Myocyte (in vitro differentiated cells): Measurements from ENCODE around the gene DEPDC1. TPM values are rescaled to one million over a fixed set of nuclear protein-coding genes. Genes with fewer than 3 reads are reported as not detected.
"Not testable (repeated sequence)": the region's sequence is repeated elsewhere in the genome, so short reads cannot be mapped to it uniquely, and the experiment has no call there.

Source experiments
- DNase-seq: peaks from one replicate; pipeline ENCODE4 v3.0.0-alpha.2; 2012; ENCODE audit warnings: low read depth
- total RNA-seq: library from RNA; depleted of rRNA; stranded (reverse); fragments of >200 nt; gene quantifications from 2 replicates; pipeline ENCODE4 v1.2.3, GENCODE V29; 2014

Gene DEPDC1
- total RNA-seq, 1 donor from 2014 or later = 1.6 TPM

DNA sequence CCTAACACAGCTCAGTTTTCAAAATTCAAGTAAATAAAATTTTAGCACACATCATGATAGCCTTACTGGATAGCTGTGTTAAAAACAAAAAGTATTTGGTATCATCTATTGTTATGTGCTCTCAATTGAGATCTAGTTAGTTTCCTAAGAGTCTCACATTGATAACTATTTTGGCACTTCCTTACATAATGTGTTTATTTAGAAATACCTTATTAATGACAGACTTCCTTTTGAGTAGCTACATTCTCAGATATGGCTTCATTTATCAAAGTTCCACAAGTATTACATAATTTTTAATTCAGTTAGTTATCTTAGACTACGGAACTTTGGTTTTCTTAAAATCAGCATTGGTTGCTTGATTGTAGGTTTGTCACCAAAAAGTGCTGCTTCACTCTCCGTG lies 20.3 kb downstream of the DEPDC1 start:
- not testable (repeated sequence) for DNase-seq

DNA sequence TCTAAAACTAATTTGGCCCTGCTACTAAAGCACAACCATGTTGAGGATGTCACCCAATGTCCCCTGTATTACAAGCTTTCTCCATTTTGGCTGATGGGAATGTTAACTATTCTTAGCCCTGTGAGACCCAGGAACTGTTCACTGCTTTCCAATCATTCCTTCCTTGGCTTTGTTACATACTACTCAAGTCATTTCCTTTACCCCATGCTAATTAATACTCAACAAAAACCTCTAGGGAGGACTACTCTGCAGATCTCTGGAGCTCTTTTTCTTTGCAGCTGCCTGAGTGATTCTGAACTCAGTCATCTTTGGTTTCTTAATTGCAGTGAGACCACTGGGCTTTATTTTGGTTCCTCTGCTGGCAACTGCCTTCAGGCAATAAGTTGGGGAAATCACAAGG lies 23.8 kb downstream of the DEPDC1 start:
- DNase-seq = no peak

GRCh38 chr1:68470388-68470970 lies 26.4 kb downstream of the DEPDC1 start:
- peak; percentile 40 for DNase-seq

GRCh38 chr1:68464891-68465290 lies 32.0 kb downstream of the DEPDC1 start:
- DNase-seq = no peak

DNA sequence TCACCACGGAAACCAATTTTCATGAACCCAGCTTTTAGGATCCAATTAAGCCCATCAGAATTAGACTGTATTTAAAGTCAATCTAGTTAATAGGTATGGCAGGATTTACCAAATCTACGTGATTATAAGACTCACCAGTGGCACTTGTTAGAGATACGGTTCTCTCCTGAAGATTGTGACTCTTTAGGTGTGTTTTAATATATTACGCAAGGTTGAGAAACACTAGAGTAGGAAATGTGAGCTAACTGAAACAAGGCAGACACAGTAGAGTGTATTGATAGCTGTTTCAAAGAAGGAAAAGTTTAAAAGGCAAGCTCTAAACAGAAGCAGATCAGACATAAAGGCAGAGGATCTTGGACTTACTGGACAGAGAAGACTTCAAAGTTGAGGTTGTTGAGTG lies 35.9 kb downstream of the DEPDC1 start:
- DNase-seq = no peak

- peak; percentile 39 for DNase-seq
Measured at GRCh38 chr1:68459796-68460195, 37.1 kb downstream of the DEPDC1 start.

DNA sequence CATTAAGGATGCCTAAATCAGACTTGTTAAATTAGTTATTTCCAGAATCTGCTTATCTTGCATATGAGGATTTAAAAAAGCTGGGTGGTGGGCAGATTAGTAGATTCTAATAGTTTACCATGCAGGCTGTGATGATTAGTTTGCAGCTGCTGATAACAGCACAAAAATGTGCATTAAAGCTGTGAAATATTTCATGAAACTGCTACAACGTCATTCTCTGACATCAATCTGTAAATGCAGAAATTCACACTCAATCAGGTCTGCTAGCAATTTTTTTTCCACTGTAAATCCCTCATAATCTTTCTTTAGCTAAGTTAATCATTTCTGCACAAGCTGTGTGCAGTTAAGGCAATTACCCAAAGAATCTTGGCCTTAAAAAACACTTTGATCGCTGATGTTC lies 37.8 kb downstream of the DEPDC1 start:
- no peak for DNase-seq

GRCh38 chr1:68456202-68456601 lies 40.7 kb downstream of the DEPDC1 start:
- DNase-seq = no peak

DNA sequence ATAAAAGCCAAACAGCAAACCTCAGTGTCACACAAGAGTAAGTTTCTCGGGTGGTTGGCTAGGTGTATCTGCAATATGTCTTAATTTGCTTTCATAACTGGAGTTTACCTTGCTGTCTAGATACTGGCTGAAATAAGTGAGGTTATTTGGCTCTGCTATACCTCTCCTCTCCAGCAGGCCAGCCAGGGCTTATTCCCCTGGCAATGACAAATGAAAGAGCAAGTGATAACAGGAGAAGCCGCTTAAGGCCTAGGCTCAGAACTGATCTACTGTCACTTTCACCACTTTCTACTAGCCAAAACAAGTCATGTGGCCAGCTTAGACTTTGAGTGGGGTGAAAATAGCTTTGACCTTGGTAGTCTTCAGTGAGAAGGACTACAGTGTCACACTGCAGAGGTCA lies 42.3 kb downstream of the DEPDC1 start:
- DNase-seq = no peak

GRCh38 chr1:68453060-68453670 lies 43.7 kb downstream of the DEPDC1 start:
- DNase-seq = no peak

DNA sequence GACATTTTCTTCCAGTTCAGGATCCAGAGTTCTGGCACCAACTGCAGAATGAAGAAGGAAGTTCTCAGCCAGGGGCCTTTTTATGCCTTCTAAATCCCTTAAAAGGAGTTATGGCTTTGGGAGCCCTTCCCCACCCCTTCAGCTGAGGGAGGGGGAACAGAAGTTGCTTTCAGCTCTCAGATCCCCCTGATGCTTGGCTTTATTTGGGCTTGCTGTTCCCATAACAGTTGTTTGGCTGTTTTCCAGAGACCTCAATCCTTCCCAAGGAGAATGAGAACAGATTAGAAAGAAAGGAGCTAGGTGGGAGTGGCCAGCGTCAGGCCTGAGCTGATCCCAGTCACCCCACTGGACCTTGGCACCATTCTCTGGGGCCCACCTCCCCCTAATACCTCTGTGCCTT lies 47.0 kb downstream of the DEPDC1 start, which contains the start of gene RPE65:
Gene RPE65 (minus strand): TSS at position 54 of the 400 bp plus-strand sequence. CDS start 49 bp downstream, at position 5.
- peak; percentile 81 for DNase-seq

- no peak for DNase-seq
Measured at GRCh38 chr1:68448365-68448764, 48.5 kb downstream of the DEPDC1 start.

- no peak for DNase-seq
Measured at GRCh38 chr1:68445709-68446108, 51.2 kb downstream of the DEPDC1 start.

- peak; percentile 67 for DNase-seq
Measured at GRCh38 chr1:68442822-68443556, 53.9 kb downstream of the DEPDC1 start.

DNA sequence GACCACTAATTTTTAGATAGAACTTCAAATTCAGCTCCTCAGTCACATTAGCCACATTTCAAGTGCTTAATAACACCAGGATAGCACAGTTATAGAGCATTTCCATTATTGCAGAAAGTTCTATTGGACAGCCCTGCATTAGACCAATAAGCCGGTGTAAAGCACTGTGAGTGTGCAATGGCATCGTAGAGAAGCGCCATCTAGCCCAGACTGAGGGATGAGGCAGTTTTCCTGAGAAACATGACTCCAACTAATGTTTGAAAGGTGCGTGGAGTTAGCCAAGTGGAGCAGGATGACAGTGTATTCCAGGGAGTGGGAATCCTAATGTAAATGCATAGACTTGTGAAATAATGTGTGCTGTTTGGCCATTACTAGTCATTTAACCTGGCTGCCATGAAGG lies 54.9 kb downstream of the DEPDC1 start:
- peak; percentile 6 for DNase-seq

- no peak for DNase-seq
Measured at GRCh38 chr1:68438310-68438709, 58.6 kb downstream of the DEPDC1 start.

- no peak for DNase-seq
Measured at GRCh38 chr1:68433395-68433794, 63.5 kb downstream of the DEPDC1 start.

- DNase-seq = no peak
Measured at GRCh38 chr1:68431076-68431475, 65.8 kb downstream of the DEPDC1 start.

DNA sequence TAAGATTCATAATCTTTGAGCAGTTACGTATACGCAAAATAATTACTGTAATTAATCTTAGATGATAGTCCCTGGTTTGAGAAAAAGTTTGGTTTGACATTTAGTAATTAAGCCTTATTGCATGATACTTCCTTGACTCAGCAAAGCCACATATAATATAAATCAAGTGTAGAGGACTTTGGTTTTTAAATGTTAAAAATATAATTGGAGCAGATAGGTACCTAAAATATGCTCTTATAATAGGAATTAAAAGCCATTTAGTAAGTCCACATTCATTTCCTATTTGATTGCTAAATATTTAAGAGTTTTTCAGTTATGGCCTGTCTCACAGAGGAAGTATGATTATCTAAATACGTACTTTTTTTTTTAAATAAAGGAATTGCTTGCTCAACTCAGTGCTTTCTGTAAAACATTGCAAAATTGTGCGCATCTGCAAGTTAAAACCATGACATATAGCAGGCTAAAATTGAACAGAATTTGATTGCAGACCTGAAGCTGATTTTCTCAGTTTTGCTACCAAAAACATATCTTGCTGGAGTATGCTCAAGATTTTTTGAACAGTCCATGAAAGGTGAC lies 67.6 kb downstream of the DEPDC1 start:
- DNase-seq = no peak

- DNase-seq = no peak
Measured at GRCh38 chr1:68426594-68426993, 70.3 kb downstream of the DEPDC1 start.
